Kasumi-1 (cell line): ENCODE data around the gene CREB5.

Experiments
- DNase-seq, 2 experiments: peaks; one replicate each; lab custom pipeline; 2025; lab: John Stamatoyannopoulos, UW

CREB5 gene

DNA sequence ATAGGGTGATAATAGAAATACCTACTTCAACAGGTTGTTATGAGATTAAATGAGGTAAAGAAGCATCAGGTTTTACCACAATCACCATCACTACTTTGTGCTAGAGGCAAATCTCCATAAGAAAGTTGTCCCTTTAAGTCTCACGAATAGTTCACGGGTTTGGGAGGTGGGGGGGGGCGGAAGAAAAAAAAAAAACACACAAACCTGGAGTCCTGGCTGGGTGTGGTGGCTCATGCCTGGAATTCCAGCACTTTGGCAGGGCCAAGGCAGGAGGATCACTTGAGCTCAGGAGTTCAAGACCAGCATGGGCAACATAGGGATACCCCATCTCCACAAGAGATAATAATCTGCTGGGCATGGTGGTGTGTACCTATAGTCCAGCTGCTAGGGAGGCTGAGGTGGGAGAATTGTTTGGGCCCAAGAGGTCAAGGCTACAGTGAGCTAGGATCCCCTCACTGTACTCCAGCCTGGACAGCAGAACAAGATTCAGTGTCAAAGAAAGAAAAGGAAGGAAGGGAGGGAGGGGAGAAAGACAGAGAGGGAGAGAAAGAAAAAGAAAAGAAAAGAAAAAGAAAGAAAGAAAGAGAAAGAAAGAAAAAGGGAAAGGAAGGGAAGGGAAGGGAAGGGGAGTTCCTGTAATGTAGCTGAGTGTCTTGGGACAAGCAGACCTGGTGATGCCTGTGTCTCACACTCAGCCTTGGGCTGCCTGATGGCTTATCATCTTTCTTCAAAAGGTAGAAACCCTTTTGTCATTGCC is 231.4 kb downstream of the CREB5 start:
- DNase-seq = no peak

DNA sequence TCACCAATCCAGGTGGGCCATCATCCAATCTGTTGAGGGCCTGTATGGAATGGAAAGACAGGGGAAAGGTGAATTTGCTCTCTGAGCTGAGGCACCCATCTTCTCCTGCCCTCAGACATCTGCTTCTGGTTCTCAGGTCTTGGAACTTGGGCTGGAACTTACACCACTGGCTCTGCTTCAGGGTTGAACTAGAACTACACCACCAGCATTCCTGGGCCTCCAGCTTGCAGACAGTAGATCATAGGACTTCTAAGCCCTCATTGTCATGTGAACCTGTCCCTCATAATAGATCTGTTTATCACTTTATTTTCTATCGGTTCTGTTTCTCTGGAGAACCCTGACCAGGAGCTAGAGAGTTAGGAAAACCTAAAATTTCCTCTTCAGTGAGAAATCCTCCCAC is 233.5 kb downstream of the CREB5 start:
- DNase-seq = no peak

DNA sequence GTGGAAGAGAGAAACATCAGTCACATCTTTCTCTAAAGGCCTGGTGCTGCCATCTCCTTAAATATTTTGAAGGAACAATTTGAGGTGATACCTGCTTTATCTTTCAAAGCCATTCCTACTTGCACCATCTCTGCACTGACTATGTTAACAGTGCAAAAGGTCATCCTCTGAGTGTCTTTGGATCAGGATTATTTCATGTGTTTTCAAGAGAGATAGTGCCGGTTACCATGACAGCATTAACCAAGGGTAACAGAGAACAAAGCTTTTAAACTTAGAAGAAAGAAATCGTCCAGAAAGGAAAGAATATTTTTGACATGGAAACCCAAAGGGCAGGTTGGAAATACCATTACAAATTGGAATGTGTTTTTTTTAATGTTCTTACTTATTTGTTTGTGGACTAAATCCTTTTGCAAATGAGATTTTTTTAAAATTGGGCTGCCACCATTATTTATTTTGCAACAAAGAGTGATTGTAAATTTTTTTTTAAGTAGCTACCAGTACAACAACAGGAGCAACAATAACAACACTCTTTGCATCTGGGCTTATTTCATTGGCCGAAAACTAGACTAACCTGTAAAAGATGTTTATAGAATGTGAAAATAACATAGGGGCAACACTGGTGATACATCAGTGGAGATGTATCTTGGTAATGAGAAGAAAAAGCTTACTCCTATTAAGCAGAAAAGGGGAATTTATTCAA is 234.2 kb downstream of the CREB5 start:
- no peak for DNase-seq

DNA sequence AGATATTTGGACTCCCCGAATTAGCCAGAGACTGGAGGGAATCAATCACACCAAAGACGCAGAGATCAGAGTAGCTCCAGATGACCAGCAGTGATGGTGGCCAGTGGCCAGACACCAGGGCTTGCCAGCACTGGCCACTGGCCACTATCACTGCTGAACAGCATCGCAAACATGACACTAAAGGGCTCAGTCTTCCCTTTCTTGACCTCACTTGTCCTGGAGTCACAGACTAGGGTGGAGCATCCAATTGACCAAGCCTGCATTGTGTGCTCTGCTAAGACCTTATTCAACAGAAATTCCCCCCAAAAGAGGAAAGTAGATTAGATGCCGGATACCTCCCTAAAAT is 234.7 kb downstream of the CREB5 start:
- DNase-seq = no peak

DNA sequence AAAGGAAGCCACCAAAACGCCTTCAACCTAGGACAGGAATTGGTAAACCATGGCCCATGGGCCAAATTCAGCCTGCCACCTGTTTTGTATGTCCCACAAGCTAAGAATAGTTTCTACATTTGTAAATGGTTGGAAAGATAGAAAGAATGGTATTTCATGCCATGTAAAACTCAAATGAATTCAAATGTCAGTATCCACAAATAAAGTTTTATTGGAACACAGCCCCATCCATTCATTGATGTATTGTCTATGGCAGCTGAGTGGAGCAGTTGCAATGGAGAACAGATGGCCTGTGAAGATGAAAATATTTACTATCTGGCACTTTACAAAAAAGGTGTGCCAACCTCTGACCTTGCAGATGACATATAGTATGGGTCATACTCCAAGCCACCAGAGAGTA is 236.9 kb downstream of the CREB5 start:
- no peak for DNase-seq

DNA sequence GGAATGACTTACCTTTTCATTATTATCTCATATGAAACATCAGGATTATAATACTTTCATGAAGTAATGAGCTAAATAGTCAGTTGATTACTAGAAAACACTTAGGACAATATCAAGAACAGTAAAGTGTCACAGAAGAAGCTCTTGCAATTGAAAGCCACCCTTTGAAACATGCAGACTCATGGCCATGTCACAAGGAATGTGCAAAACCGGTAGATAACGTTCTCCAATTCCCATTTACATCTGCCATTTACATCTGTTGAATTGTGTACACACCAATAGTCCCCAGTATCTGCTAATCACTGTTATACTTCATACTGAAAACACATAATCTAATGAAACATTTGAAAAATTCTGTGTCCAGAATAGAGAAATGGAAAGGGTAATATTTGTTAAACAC is 237.5 kb downstream of the CREB5 start:
- DNase-seq = no peak

DNA sequence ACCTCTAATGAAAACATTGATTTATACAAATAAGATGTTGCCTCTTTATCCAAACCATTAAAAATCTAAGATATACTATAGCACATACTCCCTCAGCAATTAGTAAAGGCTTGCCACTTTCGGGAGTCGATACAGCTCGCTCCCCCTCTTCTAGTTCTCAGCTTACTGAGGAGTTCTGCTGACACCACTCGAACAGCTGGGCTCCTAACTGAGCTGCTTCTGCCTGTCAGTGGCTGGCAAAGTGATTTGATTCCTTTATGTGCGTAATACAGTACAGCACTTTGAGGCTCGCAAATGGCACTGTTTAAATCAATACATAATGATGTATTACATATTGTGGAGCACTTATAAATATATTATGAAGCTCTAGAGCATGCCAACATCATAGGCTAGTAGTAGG is 241.8 kb downstream of the CREB5 start:
- DNase-seq = no peak

DNA sequence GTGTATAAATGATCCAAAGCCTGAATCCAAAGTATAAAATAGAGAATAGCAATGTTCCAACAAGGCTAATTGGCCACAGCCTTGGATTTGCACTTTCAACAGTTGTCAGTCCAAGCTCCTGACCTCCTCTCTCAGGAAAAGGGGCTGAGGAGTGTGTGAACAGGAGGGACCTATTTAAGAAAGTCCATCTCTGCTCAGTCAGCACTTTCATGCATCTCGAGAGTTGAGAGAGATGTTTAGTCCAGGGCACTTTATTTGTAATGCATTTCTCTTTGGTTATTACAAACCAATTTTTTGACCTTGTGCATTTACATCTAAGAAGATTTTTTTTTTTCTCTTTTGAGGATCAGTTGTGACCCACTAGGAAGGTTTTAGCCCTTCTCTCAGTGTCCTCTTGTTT is 244.2 kb downstream of the CREB5 start:
- no peak for DNase-seq

DNA sequence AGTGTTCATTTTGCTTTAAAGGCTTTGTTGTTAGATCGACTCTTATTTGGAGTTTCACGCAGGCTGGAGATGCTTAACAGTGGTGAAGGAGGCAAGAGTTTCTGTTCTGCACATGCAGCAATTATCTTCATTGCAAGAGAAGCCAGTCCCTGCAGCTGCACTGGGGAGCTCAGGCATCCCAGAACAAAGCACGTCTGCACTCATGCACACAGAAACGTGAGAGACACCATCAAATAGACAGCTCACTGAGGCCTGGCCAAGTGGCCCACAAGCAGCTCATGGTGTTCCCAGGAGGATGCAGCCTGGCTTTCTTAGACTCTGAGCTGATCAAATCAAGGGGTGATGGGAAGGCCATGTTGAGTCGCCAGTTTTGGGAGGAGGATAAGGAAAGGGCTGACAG is 246.1 kb downstream of the CREB5 start:
- no peak for DNase-seq

DNA sequence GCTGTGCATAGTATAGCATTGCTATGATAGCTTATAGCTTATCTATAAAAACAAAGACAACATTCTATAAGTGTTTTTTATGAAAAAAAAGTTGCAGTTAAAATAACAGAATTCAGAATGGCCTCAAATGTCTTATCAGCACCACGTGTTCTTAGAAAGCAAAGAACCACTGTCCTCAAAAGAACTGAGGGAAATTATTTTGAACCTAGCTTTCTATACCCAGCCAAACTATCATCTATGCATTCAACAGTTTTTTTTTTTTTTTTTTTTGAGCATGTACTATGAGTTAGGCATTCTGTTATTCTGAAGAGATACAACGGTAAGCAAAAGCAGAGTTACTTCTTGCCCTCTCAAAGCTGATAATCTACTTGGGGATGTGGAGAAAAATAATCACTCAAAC is 247.8 kb downstream of the CREB5 start:
- no peak for DNase-seq

DNA sequence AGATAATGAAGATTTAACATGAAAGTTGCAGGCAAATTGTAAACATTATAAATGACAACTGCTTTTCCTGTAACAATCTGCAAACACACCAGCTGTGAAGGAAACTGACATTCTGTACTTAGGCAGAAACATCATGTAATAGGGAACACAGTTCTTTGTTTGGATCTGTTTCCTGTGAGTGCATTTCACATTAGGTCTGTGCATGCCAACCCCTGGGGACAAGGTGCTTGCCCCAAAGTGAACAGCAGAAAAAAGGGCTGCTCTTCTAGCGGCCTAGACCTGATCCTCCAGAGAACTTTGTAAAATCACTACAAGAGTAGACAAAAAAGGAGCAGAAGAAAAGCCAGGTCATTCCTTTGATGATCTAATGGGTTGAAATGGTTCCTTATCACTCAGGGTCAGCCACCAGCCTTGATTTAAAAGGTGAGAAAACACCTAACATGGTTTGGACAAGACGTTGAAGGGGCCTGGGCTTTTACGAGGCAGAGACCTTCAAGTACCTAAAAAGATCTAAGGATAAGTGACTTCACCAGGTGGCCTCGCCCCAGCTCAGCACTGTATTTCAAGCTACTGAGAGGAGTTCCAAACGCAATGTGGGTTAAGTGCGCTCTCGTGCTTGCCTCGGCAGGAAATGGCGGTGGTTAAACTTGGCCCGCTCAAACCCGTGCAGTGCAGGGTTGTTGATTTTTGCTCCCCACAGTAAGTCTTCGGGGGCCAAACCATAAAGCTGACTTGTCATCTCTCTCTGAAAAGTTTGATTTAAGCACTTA is 249.7 kb downstream of the CREB5 start:
- DNase-seq = no peak

DNA sequence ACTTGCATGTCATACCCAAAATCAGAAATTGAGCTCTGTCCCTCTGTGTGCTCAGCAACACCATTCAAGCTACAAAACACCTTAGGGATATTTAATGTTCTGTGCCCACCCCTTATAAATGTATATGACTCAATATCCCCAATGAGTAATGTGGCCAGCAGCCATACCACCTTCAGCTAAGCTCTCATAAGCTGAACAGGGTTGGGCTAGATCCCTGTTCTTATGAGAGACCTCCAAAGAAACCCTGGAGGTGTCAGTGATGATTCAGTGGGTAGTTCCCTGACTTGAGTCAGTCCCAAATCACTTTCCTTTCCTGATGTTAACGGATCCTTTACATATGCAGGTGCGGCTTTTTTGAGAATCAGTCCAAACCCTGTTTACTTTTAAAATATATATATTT is 253.8 kb downstream of the CREB5 start:
- no peak for DNase-seq

DNA sequence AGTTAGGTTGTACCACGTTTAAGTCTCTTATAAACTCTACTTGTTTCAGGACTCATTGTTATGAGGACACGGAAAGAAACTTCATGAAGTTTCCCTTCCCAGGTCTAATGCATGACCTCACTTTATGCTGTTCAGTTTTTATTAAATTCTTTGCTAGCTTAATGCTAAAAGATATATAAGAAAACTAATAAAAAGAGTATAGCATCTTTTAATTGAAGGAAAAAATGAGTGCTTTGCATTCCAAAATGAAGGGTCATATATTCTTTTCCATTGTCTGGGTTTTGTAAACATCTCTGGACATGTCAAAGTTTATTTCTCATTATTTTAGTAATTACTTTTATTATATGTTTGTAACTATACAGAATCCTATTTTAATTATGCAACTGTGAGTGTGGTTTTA is 255.8 kb downstream of the CREB5 start:
- DNase-seq = no peak

DNA sequence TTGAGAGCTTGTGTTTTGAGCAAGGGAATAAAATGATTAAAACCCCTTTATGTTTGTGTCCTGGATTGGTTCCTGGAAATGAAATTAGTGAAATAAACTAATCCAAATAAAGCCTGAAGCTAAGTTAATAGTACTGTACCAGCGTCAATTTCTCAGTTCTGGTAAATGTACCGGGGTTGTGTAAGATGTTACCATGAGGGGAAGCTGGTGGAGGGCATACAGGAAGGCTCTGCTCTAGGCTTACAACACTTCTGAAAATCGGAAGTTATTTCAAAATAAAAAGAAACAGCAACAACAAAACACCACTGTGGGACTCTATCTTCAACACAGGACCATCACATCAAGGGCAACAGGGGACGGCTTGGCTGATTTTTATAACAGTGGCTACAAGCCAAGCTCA is 257.0 kb downstream of the CREB5 start:
- no peak for DNase-seq

DNA sequence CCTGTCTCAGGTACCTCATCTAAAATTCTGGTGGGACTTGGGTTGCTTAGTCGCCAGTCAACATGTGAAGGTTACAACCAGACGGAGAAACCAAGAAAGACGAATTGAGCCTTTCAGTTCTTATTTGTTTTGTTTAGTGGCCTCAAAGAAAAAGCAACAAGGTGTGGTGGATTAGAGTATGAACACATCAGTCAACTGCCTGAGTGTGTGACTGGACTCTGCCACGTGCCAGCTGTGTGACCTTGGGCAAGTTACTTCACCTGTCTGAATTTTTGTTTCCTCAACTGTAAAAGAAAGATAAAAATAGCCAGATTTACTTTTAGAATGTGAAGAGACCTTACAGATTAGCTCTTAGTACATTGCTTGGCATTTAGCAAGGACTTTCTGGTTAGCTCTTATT is 259.2 kb downstream of the CREB5 start:
- no peak for DNase-seq

DNA sequence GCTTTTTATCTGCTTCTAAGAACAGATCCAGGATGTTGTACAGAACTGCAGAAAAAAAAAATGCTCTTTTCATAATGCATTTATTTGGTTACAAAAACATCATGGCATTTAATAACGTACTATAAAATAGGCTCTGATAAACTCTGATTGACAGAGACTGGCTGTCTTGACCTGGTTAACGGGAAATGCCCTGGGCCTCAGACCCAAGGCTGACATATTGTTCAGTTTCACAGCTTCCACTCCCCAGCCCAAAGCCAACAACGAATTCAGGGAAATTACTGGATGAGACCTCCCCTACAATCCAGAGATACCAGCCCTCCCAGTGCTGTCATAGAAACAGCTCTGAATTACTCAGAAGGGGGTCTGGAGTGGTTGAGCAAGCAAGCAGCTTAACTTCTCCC is 260.1 kb downstream of the CREB5 start:
- DNase-seq = no peak

DNA sequence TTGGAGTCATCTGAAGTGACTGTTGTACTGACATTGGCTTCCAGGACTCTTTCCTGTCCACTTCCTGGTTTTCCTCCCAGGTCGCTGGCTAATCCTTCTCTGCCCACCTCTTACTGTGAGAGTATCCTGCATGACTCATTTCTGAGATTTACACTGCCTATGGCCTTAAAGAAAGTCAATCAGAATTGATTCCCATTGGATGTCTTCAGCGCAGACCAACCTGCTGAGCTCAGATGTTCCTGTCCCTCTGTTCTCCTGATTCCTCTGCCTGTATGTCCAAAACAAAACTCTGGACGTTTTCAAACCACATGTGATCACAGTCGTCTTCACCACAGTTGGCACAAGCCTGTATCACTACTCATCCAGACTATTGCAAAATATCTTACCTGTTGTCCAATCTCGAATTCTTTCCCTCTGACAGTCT is 262.1 kb downstream of the CREB5 start:
- DNase-seq = no peak

DNA sequence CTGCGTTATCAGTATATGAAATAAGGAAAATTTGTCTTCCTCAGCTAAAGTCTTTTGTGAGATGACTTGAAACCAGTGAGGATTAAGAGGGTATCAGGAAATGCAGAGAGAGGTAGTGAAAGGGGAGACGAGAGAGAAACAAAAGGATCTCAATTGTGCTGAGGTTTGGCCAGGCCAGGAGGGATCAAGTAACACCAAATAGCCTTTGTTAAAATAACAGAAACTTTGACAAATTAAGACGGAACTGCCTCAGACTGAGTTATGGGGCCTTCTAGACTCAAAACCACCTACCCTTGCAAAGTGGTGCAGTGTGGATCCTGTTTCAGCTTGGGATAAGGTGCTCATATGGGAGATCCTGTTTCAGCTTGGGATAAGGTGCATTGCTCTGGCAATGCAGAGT is 263.1 kb downstream of the CREB5 start:
- no peak for DNase-seq

DNA sequence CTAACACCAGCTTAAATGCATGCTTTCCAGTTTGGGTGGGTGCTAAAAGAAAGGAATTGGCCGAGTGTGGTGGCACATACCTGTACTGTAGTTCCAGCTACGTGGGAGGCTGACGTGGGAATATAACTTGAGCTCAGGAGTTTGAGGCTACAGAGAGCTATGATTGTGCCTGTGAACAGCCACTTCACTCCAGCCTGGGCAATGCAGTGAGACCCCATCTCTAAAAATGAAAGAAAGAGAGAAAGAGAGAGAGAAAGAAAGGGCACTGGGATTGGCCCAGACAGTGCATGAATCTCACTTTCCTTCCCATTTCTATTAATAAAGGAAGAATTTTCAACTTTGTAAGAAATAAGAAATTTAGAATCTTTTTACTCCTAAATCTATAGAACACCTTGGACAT is 265.4 kb downstream of the CREB5 start:
- no peak for DNase-seq

DNA sequence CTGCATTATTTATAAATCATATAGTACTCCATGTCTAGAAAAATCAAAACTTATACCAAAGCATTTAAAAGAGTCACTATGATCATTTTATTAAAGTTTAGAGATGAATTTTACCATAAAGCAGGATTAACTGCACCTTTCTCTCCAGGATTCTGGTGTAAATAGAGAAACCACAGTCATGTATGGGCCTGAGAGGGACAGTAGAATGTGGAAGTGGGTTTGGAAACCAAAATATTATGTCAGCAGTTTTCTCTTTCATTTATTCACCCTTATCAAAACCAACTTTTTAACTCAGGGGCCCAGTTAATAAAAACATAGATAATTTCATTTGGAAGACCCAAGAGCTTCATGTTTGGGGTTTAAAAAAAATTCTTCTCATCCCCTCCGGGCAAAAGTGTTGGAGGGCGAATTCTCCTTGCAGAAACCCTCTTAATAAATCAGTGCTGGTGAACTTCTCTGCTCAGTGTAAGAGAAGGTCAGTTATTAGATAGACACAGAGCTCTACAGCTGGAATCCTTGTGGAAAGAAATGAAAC is 266.2 kb downstream of the CREB5 start:
- DNase-seq = no peak

DNA sequence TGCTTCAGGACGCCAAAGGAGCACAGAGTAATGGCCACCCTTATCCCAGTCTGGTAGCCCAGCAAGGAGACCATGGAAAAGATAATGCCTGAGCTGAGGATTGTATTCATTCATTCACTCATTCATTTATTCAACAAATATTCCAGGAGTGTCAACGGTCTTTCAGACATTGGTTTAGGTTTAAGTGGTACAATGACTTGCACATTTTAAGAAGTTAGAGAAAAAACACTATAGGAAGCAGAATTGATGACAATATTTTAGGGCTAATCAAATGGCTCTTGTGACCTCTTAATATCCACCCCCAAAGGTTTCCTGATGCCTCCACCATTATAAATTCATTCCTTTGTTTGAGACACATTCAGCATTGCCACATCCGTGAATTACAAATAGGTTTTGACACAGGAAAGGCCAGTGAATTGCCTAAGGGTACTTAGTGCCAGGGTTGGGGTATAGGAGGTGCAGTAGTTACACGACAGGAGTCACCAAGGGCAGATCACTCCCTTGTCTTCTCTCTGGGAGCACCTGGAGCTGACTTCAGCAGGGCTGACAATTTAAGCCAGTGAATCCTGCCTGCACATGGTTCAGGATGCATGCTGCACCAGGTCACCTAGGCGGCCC is 269.5 kb downstream of the CREB5 start:
- no peak for DNase-seq

DNA sequence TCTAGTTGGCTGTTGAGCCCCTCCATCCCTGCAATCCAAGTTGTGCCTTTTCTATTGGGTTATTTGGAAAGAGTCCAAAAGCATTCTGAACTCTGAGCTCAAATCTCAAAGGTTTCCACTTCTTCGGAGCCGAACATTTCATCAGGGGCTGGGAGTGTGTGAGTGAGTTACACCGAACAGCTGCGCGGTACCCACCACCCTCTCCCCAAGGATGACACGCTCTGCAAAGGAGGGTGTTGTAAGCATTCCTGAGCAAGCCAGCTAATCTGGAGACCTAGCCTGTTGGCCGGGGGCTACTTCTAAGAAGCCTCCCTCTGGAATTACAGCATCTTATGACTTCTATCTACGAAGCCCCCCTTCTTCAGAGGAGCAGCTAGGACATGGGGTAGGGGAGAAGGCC is 270.5 kb downstream of the CREB5 start:
- DNase-seq = no peak
